PC-9 (cell line): ENCODE data around the gene TSHZ3.

ENCODE experiments used
- CTCF ChIP-seq: fragments of 200-600 bp; sonication (generic); conservative IDR thresholded peaks from 2 replicates; pipeline ENCODE4 v1.6.1; 2017; ENCODE audit warnings: mixed run types, antibody characterized with exemption, mild to moderate bottlenecking, moderate library complexity
- EZH2 ChIP-seq: fragments of 200-600 bp; sonication (generic); IDR thresholded peaks from 2 replicates; pipeline ENCODE4 v1.8.0; 2017; ENCODE audit warnings: antibody characterized with exemption, low read depth

GRCh38 chr19:31285744-31286143 lies 63.5 kb downstream of the TSHZ3 start:
- no peak for TF ChIP-seq CTCF
- TF ChIP-seq EZH2, result no peak
